MM.1S (cell line): Measurements from ENCODE around the gene CHMP2B.

ENCODE experiments used
- DNase-seq: peaks from one replicate; pipeline ENCODE4 v3.0.0-alpha.2; 2015
- H2AFZ ChIP-seq: fragments of 300-600 bp; sonication (generic); 2 replicates; pipeline ENCODE4 v1.6.0; 2016; ENCODE audit warnings: antibody characterized with exemption, low read length
- H3F3A ChIP-seq: fragments of 300-600 bp; sonication (generic); 2 replicates; pipeline ENCODE4 v1.6.1; 2016; ENCODE audit warnings: mild to moderate bottlenecking, antibody characterized with exemption, low read length, moderate library complexity, mixed read lengths; ENCODE audit not compliant: insufficient read depth
- H3K27ac ChIP-seq: fragments of 300-600 bp; sonication (generic); 2 replicates; pipeline ENCODE4 v1.5.1; 2016; ENCODE audit warnings: mild to moderate bottlenecking, low read length
- H3K27me3 ChIP-seq: fragments of 300-600 bp; sonication (generic); replicated peaks from 2 replicates; pipeline ENCODE4 v1.6.0; 2016; ENCODE audit warnings: low read length; ENCODE audit not compliant: insufficient read depth
- H3K36me3 ChIP-seq: fragments of 300-600 bp; sonication (generic); replicated peaks from 2 replicates; pipeline ENCODE4 v1.6.1; 2016; ENCODE audit warnings: mild to moderate bottlenecking, low read length, mixed read lengths; ENCODE audit not compliant: insufficient read depth
- H3K4me1 ChIP-seq: fragments of 300-600 bp; sonication (generic); 2 replicates; pipeline ENCODE4 v1.6.1; 2016; ENCODE audit warnings: low read length, mixed read lengths
- H3K4me2 ChIP-seq: fragments of 300-600 bp; sonication (generic); 2 replicates; pipeline ENCODE4 v1.6.0; 2016; ENCODE audit warnings: low read depth, low read length
- H3K4me3 ChIP-seq: fragments of 300-600 bp; sonication (generic); 2 replicates; pipeline ENCODE4 v1.5.1; 2016; ENCODE audit warnings: low read length, mixed read lengths
- H3K79me2 ChIP-seq: fragments of 300-600 bp; sonication (generic); 2 replicates; pipeline ENCODE4 v1.6.1; 2016; ENCODE audit warnings: mixed run types, low read length, mixed read lengths
- H3K9ac ChIP-seq: fragments of 300-600 bp; sonication (generic); 2 replicates; pipeline ENCODE4 v1.6.1; 2016; ENCODE audit warnings: low read length, mixed read lengths
- H3K9me2 ChIP-seq: fragments of 300-600 bp; sonication (generic); replicated peaks from 2 replicates; pipeline ENCODE4 v1.6.1; 2016; ENCODE audit warnings: mild to moderate bottlenecking, low read length, mixed read lengths; ENCODE audit not compliant: insufficient read depth
- H3K9me3 ChIP-seq: fragments of 300-600 bp; sonication (generic); replicated peaks from 2 replicates; pipeline ENCODE4 v1.6.1; 2016; ENCODE audit warnings: mild to moderate bottlenecking, low read length, mixed read lengths; ENCODE audit not compliant: insufficient read depth
- H4K20me1 ChIP-seq: fragments of 300-600 bp; sonication (generic); 2 replicates; pipeline ENCODE4 v1.6.1; 2016; ENCODE audit warnings: mild to moderate bottlenecking, low read length, moderate library complexity, mixed read lengths; ENCODE audit not compliant: insufficient read depth
- EZH2 ChIP-seq: fragments of 300-600 bp; sonication (generic); optimal IDR thresholded peaks from 2 replicates; pipeline ENCODE3; 2017; ENCODE audit warnings: low read depth, mild to moderate bottlenecking, antibody characterized with exemption, low read length, mixed read lengths
- EZH2phosphoT487 ChIP-seq: fragments of 300-600 bp; sonication (generic); IDR thresholded peaks from 2 replicates; pipeline ENCODE4 v1.6.1; 2018; ENCODE audit warnings: antibody characterized with exemption, low read length
- TF ChIP-seq, protein P1 (sequence below): fragments of 300-600 bp; sonication (generic); IDR thresholded peaks from 2 replicates; pipeline ENCODE4 v1.5.1; 2016; ENCODE audit warnings: antibody characterized with exemption, low read length, mixed read lengths

The CHMP2B gene

DNA sequence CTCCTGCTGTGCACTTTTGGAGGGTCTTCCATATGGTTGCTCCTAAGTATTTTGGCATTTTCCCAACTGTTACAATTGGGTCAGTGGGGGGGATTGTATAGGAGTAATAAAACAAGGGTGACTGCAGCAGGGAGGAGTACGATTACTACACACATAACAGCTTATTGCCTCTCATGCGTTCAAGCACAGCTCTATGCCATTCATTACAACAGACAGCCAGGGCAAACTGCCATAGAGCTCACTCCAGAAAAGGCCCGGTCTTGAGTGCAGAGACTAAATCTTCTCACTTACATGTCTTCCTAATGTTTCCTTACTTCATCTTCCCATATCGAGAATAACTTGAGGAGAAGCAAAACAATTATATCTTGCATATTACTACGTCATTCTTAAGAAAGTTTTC is 1.4 kb upstream of the CHMP2B start:
- Histone ChIP-seq H4K20me1 (no peaks in the 10 kb centered on the region), H3K79me2 (peaks cover 35% of the 10 kb centered on the region), H3K4me3 (no peak overlapping the region), H2AFZ (no peak overlapping the region), H3K4me1 (peaks cover 9% of the 10 kb centered on the region), H3K4me2 (no peak overlapping the region), H3K9me3 (no peaks in the 10 kb centered on the region; the same call in 1 of the 2 replicates), H3K36me3 (no peaks in the 10 kb centered on the region), H3K27me3 (no peaks in the 10 kb centered on the region), H3F3A (no peaks in the 10 kb centered on the region), H3K9me2 (no peaks in the 10 kb centered on the region), H3K27ac (no peak overlapping the region), H3K9ac (no peak overlapping the region)
- no peak for TF ChIP-seq EZH2phosphoT487
- TF ChIP-seq, protein P1, sequence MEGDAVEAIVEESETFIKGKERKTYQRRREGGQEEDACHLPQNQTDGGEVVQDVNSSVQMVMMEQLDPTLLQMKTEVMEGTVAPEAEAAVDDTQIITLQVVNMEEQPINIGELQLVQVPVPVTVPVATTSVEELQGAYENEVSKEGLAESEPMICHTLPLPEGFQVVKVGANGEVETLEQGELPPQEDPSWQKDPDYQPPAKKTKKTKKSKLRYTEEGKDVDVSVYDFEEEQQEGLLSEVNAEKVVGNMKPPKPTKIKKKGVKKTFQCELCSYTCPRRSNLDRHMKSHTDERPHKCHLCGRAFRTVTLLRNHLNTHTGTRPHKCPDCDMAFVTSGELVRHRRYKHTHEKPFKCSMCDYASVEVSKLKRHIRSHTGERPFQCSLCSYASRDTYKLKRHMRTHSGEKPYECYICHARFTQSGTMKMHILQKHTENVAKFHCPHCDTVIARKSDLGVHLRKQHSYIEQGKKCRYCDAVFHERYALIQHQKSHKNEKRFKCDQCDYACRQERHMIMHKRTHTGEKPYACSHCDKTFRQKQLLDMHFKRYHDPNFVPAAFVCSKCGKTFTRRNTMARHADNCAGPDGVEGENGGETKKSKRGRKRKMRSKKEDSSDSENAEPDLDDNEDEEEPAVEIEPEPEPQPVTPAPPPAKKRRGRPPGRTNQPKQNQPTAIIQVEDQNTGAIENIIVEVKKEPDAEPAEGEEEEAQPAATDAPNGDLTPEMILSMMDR: no peak
- TF ChIP-seq EZH2: no peak
- no peak for DNase-seq

DNA sequence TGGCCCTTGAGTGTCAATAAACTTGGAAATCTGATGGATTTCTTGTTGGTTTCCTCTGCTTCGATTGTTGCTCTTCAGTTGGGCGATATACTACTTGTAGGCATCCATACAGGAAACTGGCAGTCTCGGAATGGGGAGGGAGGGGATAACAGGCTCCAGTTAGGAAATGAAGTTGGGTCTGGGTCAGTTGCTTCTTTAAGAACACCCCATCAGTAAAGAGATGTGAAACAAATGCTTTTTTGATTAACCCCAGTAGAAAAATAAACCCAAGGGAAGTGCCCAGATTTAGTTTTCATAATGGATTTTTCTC is 681 bp downstream of the CHMP2B start:
- Histone ChIP-seq H3F3A (no peaks in the 10 kb centered on the region), H3K27ac (peak overlapping the region; percentile 77; the same call in 1 of the 2 replicates), H3K4me2 (peak overlapping the region; percentile 85), H3K4me1 (peaks cover 9% of the 10 kb centered on the region), H3K79me2 (peaks cover 56% of the 10 kb centered on the region), H3K36me3 (no peaks in the 10 kb centered on the region), H3K4me3 (peak overlapping the region; percentile 98), H3K9me2 (no peaks in the 10 kb centered on the region), H3K27me3 (no peaks in the 10 kb centered on the region), H3K9ac (peak overlapping the region; percentile 96), H2AFZ (peak overlapping the region; percentile 99), H3K9me3 (no peaks in the 10 kb centered on the region; the same call in 1 of the 2 replicates), H4K20me1 (no peaks in the 10 kb centered on the region)
- TF ChIP-seq EZH2 (no peak), EZH2phosphoT487 (no peak)
- TF ChIP-seq, protein P1: no peak
- DNase-seq: no peak

DNA sequence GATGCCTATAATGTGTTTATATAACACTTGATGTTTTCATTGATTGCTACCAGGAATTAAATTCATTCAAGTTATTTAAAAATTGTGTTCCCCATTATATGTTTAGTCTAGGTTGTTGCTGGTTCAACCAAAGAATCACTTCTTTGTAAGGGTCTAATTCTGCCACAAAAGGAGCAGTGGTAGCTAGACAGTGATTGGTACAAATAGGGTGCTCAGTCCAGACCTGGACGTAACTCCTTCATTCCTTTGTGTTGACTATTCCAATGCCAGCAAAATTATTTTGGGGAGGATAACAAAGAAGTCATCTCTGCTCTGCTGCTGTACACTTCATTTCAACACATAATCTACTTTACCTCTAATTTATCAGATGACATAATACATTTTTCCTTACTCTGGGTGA is 1.2 kb downstream of the CHMP2B start:
- no peaks in the 10 kb centered on the region for H4K20me1 ChIP-seq
- peak overlapping the region; percentile 85 for H3K4me2 ChIP-seq
- no peaks in the 10 kb centered on the region for H3K36me3 ChIP-seq
- H3K79me2 ChIP-seq: peaks cover 61% of the 10 kb centered on the region
- no peaks in the 10 kb centered on the region; the same call in 1 of the 2 replicates for H3K9me3 ChIP-seq
- H3K4me3 ChIP-seq: peak overlapping the region; percentile 98
- no peaks in the 10 kb centered on the region for H3K9me2 ChIP-seq
- TF ChIP-seq, protein P1: no peak
- TF ChIP-seq EZH2: no peak
- TF ChIP-seq EZH2phosphoT487: no peak
- H3K9ac ChIP-seq: no peak overlapping the region
- no peak for DNase-seq
- H2AFZ ChIP-seq: no peak overlapping the region
- H3K27me3 ChIP-seq: no peaks in the 10 kb centered on the region
- H3K4me1 ChIP-seq: peaks cover 9% of the 10 kb centered on the region
- no peaks in the 10 kb centered on the region for H3F3A ChIP-seq
- no peak overlapping the region for H3K27ac ChIP-seq

DNA sequence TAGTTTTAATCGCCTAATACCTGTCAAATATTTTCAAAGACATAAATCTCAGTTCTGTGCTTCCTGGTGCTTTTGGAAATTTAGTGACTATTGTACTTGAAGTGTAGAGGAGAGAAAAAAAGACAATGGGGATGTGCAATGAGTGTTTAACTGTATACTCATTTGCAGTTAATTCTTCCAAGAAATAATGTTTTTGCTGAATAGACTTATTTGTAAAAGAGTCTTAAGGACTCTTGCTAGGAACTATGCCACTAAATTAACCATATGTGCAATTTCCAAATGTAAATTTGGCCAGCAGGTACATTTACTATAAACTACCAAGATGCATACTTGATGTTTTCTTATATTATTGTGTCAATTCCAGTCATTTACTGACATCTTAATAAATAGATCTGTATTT is 2.0 kb downstream of the CHMP2B start:
- no peak overlapping the region for H3K27ac ChIP-seq
- no peaks in the 10 kb centered on the region for H3K9me2 ChIP-seq
- H3K27me3 ChIP-seq: no peaks in the 10 kb centered on the region
- peak overlapping the region; percentile 85; the same call in 1 of the 2 replicates for H3K4me2 ChIP-seq
- no peak overlapping the region for H2AFZ ChIP-seq
- no peak overlapping the region for H3K4me3 ChIP-seq
- no peaks in the 10 kb centered on the region for H3F3A ChIP-seq
- no peaks in the 10 kb centered on the region for H3K36me3 ChIP-seq
- no peak for DNase-seq
- TF ChIP-seq EZH2phosphoT487 (no peak), EZH2 (no peak)
- TF ChIP-seq, protein P1: no peak
- no peaks in the 10 kb centered on the region for H3K9me3 ChIP-seq
- peaks cover 9% of the 10 kb centered on the region for H3K4me1 ChIP-seq
- no peak overlapping the region for H3K9ac ChIP-seq
- H4K20me1 ChIP-seq: no peaks in the 10 kb centered on the region
- peaks cover 69% of the 10 kb centered on the region for H3K79me2 ChIP-seq
